SK-N-MC (cell line): ENCODE results near the gene FBXL17.

Experiments
- EZH2 ChIP-seq: fragments of 200-600 bp; sonication (generic); IDR thresholded peaks from one replicate; pipeline ENCODE4 v1.6.1; 2017; ENCODE audit warnings: antibody characterized with exemption
- FOXP2 ChIP-seq: optimal IDR thresholded peaks from 2 replicates; pipeline ENCODE3; 2011; ENCODE audit warnings: mild to moderate bottlenecking, moderate library complexity; ENCODE audit not compliant: insufficient read depth; ENCODE audit errors: extremely low read length, control extremely low read depth
- POLR2AphosphoS5 ChIP-seq: IDR thresholded peaks from 2 replicates; pipeline ENCODE4 v1.6.1; 2012; ENCODE audit warnings: mild to moderate bottlenecking, low read depth, low read length, borderline replicate concordance

GRCh38 chr5:107919969-107920368 lies 461.9 kb downstream of the FBXL17 start:
- TF ChIP-seq POLR2AphosphoS5 (no peak), EZH2 (no peak), FOXP2 (no peak)
